GM12878 (cell line): ENCODE results near the gene HGS. TPM values are rescaled to one million over a fixed set of nuclear protein-coding genes. Genes with fewer than 3 reads are reported as not detected.

Experiments
- ATAC-seq: fragments of 200-7000 bp; cut with Tn5 transposase; 3 replicates; pipeline ENCODE4 v1.9.1; 2020; ENCODE audit warnings: mild to moderate bottlenecking, moderate library complexity
- BruUV-seq: library from RNA; stranded (reverse); fragments of 400-500 nt; replicated peaks from 2 replicates; lab custom pipeline; 2021; lab: Mats Ljungman, UMichigan
- CTCF ChIA-PET: fragments of 300-600 bp; sonication (Branson Sonifier 250); formaldehyde crosslinking; extraction: SDS; loops from one replicate; lab custom pipeline; 2021; ENCODE audit warnings: inconsistent platforms; lab: Yijun Ruan, JAX
- POLR2A ChIA-PET: fragments of 350-600 bp; formaldehyde crosslinking; extraction: SDS; loops from one replicate; lab custom pipeline; 2021; ENCODE audit warnings: inconsistent platforms; lab: Charles Lee
- RAD21 ChIA-PET: fragments of 300-600 bp; sonication (Branson Sonifier 250); formaldehyde crosslinking; loops from one replicate; lab custom pipeline; 2023; ENCODE audit warnings: antibody characterized with exemption; ENCODE audit not compliant: unreplicated experiment; lab: Charles Lee
- SMC1A ChIA-PET: fragments of 300-600 bp; sonication (Branson Sonifier 250); formaldehyde crosslinking; loops from one replicate; lab custom pipeline; 2023; ENCODE audit not compliant: unreplicated experiment, uncharacterized antibody; lab: Charles Lee
- DNase-seq: peaks from one replicate; pipeline ENCODE4 v3.0.0-alpha.2; 2011; ENCODE audit warnings: low read depth, low spot score
- FAIRE-seq: peaks from 3 replicates; lab custom pipeline; 2011; peaks lifted over from hg19 to GRCh38; lab: Jason Lieb, UNC
- H2AFZ ChIP-seq: 2 replicates; pipeline ENCODE4 v1.6.0; 2011; ENCODE audit warnings: low read depth, low read length, control low read depth; ENCODE audit not compliant: control insufficient read depth
- H3K27ac ChIP-seq: 2 replicates; pipeline ENCODE4 v1.5.1; 2011; ENCODE audit warnings: control low read depth; ENCODE audit not compliant: control insufficient read depth, insufficient read depth
- H3K27me3 ChIP-seq, 2 experiments: replicated peaks in 1 of 2; 2 replicates each; pipeline versions ENCODE4 v1.6.0 to v1.6.1; 2011; ENCODE audit warnings: low read length in 1 of 2; ENCODE audit not compliant: control insufficient read depth in 2 of 2, insufficient read depth in 2 of 2
- H3K36me3 ChIP-seq, 2 experiments: 2 replicates each; pipeline ENCODE4 v1.5.1; 2011; ENCODE audit warnings: low read length in 1 of 2; ENCODE audit not compliant: control insufficient read depth in 2 of 2, insufficient read depth in 2 of 2
- H3K4me1 ChIP-seq: 2 replicates; pipeline ENCODE4 v1.6.1; 2011; ENCODE audit warnings: mild to moderate bottlenecking, low read length, moderate library complexity, mixed read lengths; ENCODE audit not compliant: control insufficient read depth, insufficient read depth
- H3K4me2 ChIP-seq: 2 replicates; pipeline ENCODE4 v1.6.0; 2011; ENCODE audit warnings: control low read depth; ENCODE audit not compliant: control insufficient read depth, insufficient read depth
- H3K4me3 ChIP-seq: fragments of 200-600 bp; sonication (generic); 2 replicates; pipeline ENCODE4 v1.5.1; 2016
- H3K79me2 ChIP-seq: 2 replicates; pipeline ENCODE4 v1.6.0; 2011; ENCODE audit warnings: low read length; ENCODE audit not compliant: control insufficient read depth, insufficient read depth
- H3K9ac ChIP-seq: 2 replicates; pipeline ENCODE4 v1.8.0; 2011; ENCODE audit warnings: low read length, control low read depth, mixed read lengths; ENCODE audit not compliant: control insufficient read depth, insufficient read depth
- H3K9me3 ChIP-seq: replicated peaks from 3 replicates; pipeline ENCODE4 v1.5.1; 2011; ENCODE audit warnings: mild to moderate bottlenecking, low read length; ENCODE audit not compliant: control insufficient read depth, insufficient read depth
- H4K20me1 ChIP-seq: 2 replicates; pipeline ENCODE4 v1.6.0; 2011; ENCODE audit not compliant: control insufficient read depth, insufficient read depth
- BCL3 ChIP-seq: IDR thresholded peaks from 2 replicates; pipeline ENCODE4 v1.6.1; 2011; ENCODE audit warnings: borderline replicate concordance, low read depth, mild to moderate bottlenecking, moderate library complexity, low read length; ENCODE audit not compliant: insufficient read depth, poor library complexity, severe bottlenecking
- HDGF ChIP-seq: fragments of 450-650 bp; IDR thresholded peaks from 2 replicates; pipeline ENCODE4 v1.6.1; 2016; ENCODE audit warnings: antibody characterized with exemption
- IRF3 ChIP-seq: fragments of 450-650 bp; IDR thresholded peaks from 2 replicates; pipeline ENCODE4 v1.6.1; 2014; ENCODE audit warnings: mild to moderate bottlenecking
- IRF4 ChIP-seq: IDR thresholded peaks from 2 replicates; pipeline ENCODE4 v1.6.1; 2011; ENCODE audit warnings: low read depth, low read length
- JUND ChIP-seq: IDR thresholded peaks from 2 replicates; pipeline ENCODE4 v1.6.1; 2012; ENCODE audit warnings: low read depth, mild to moderate bottlenecking, low read length, improper control_type of control experiment, moderate library complexity
- MYC ChIP-seq: IDR thresholded peaks from 2 replicates; pipeline ENCODE4 v1.6.1; 2011; ENCODE audit warnings: mild to moderate bottlenecking, low read length, moderate library complexity, inconsistent platforms; ENCODE audit not compliant: insufficient read depth, insufficient replicate concordance, insufficient read length, severe bottlenecking
- RBBP5 ChIP-seq: fragments of 200-600 bp; sonication (generic); conservative IDR thresholded peaks from 2 replicates; pipeline ENCODE4 v1.6.1; 2016
- SIN3A ChIP-seq: IDR thresholded peaks from 2 replicates; pipeline ENCODE4 v1.6.1; 2012; ENCODE audit warnings: low read depth, low read length, improper control_type of control experiment
- TAF1 ChIP-seq: IDR thresholded peaks from 2 replicates; pipeline ENCODE4 v1.6.1; 2011; ENCODE audit warnings: mild to moderate bottlenecking, low read depth, low read length, borderline replicate concordance
- TCF7 ChIP-seq: IDR thresholded peaks from 2 replicates; pipeline ENCODE4 v1.6.1; 2014; ENCODE audit warnings: antibody characterized with exemption, borderline replicate concordance
- YBX1 ChIP-seq: fragments of 450-650 bp; IDR thresholded peaks from 2 replicates; pipeline ENCODE4 v1.6.1; 2016; ENCODE audit warnings: antibody characterized with exemption
- WGBS: methylation state at CpG from one replicate; pipeline ENCODE4 v1.1.6; 2016; ENCODE audit warnings: low lambda C conversion rate; ENCODE audit not compliant: insufficient replicate concordance, insufficient coverage; ENCODE audit errors: missing lambda C conversion rate; 5-methylcytosine and 5-hydroxymethylcytosine counted together
- in situ Hi-C: fragments of 300-500 bp; cut with MboI; formaldehyde crosslinking; loops from 9 replicates; pipeline ENCODE4 v1.14.3; 2018; ENCODE audit warnings: mixed read lengths
- intact Hi-C: fragments of 100-400 bp; cut with micrococcal nuclease; formaldehyde crosslinking; loops from one replicate; pipeline ENCODE4 v1.14.2; 2022; ENCODE audit not compliant: unreplicated experiment
- polyA plus RNA-seq, 11 experiments: library from polyadenylated mRNA; depleted of rRNA in 4 of 11; unstranded in 6 of 11; stranded (reverse) in 5 of 11; fragments of >200 nt; fragmentation: Nextera tagmentation in 4 of 11; fragmentation: Illumina TruSeq in 1 of 11; extraction: Ambion mirVana in 4 of 11; extraction: Trizol in 1 of 11; gene quantifications; 1 replicate in 1 of 11; 2 replicates in 10 of 11; pipeline versions ENCODE4 v1.2.1 to v1.2.3, GENCODE V29; 2011 to 2016; ENCODE audit warnings: inconsistent platforms in 2 of 11, missing spikeins in 2 of 11, low read depth in 1 of 11
- total RNA-seq, 4 experiments: library from RNA; depleted of rRNA in 3 of 4; stranded (reverse); fragments of >200 nt in 3 of 4; fragmentation: Illumina TruSeq in 1 of 4; extraction: Trizol in 1 of 4; gene quantifications; 2 replicates each; pipeline versions ENCODE4 v1.2.1 to v1.2.3, GENCODE V29; 2013 to 2021

HGS gene
- total and polyA plus RNA-seq, 10 of the 15 experiments (the other 5 are each of a cell fraction or from before 2014, with no cell fraction given) = 2.2 to 85.6 (median 55.3) TPM

- DNase-seq (no peak), ATAC-seq (no peak), FAIRE-seq (no peak)
- H4K20me1 ChIP-seq = no peaks in the 10 kb centered on the region
- ChIA-PET RAD21 (interaction anchor here (1.0 kb wide), 1 partner anchor 105 kb away, joined by 3 read pairs; the partner anchor contains the start of gene FAAP100), SMC1A (no interaction called here), POLR2A (interaction anchor here (1.1 kb wide), 1 partner anchor 27 kb away, joined by 3 read pairs; the partner anchor contains the start of genes ARL16 and HGS), CTCF (no interaction called here)
- H3K4me3 ChIP-seq = no peak overlapping the region
- H3K9ac ChIP-seq = no peak overlapping the region
- no peak overlapping the region for H2AFZ ChIP-seq
- no peak overlapping the region for H3K27ac ChIP-seq
- H3K9me3 ChIP-seq = no peaks in the 10 kb centered on the region
- peaks cover 8% of the 10 kb centered on the region; the same call in 1 of the 2 replicates for H3K4me1 ChIP-seq
- BruUV-seq = no TSS peak
- no peaks in the 10 kb centered on the region for H3K36me3 ChIP-seq
- H3K27me3 ChIP-seq = no peaks in the 10 kb centered on the region
- intact Hi-C loops (no loop called here), in situ Hi-C loops (no loop called here)
- TF ChIP-seq IRF3 (no peak), MYC (no peak), BCL3 (no peak), TCF7 (no peak), SIN3A (no peak), TAF1 (no peak), IRF4 (no peak), YBX1 (no peak), JUND (no peak), HDGF (no peak), RBBP5 (no peak)
- H3K4me2 ChIP-seq = no peak overlapping the region
- H3K79me2 ChIP-seq = no peaks in the 10 kb centered on the region
- WGBS = 12% methylated on average over 4 of the region's 4 CpGs
Measured at GRCh38 chr17:81656835-81657234, 27.0 kb upstream of the HGS start.
